Vagina (tissue), 2 donors: ENCODE results near the gene GFRA1. TPM values are rescaled to one million over a fixed set of nuclear protein-coding genes. Genes with fewer than 3 reads are reported as not detected.

Source experiments
- DNase-seq, 2 donors: peaks; one replicate each; pipeline ENCODE4 v3.0.0-alpha.2; 2017; ENCODE audit errors: extremely low spot score in 2 of 2
- H3K27ac ChIP-seq: fragments of 200-600 bp; sonication (generic); one replicate; pipeline ENCODE4 v1.5.1; 2019
- H3K27me3 ChIP-seq: fragments of 200-600 bp; sonication (generic); one replicate; pipeline ENCODE4 v1.5.1; 2019
- H3K36me3 ChIP-seq, 2 donors: fragments of 200-600 bp; sonication (generic); one replicate each; pipeline ENCODE4 v1.5.1; 2017 to 2019
- H3K4me1 ChIP-seq: fragments of 200-600 bp; sonication (generic); one replicate; pipeline ENCODE4 v1.5.1; 2019
- H3K4me3 ChIP-seq, 2 donors: fragments of 200-600 bp; sonication (generic); 1 replicate in 1 of 2; 2 replicates in 1 of 2; pipeline ENCODE4 v1.5.1; 2016 to 2019
- H3K9me3 ChIP-seq: fragments of 200-600 bp; sonication (generic); one replicate; pipeline ENCODE4 v1.5.1; 2019
- CTCF ChIP-seq, 3 experiments: fragments of 450-650 bp in 2 of 3; fragments of 200-600 bp in 1 of 3; sonication (generic) in 1 of 3; IDR thresholded peaks; one replicate each; pipeline ENCODE4 v1.5.1; 2017 to 2019; ENCODE audit warnings: antibody characterized with exemption in 3 of 3, mild to moderate bottlenecking in 2 of 3, moderate library complexity in 2 of 3
- POLR2A ChIP-seq, 2 donors: fragments of 450-650 bp; IDR thresholded peaks; one replicate each; pipeline ENCODE4 v1.6.1; 2017; ENCODE audit warnings: antibody characterized with exemption in 2 of 2, mild to moderate bottlenecking in 2 of 2, moderate library complexity in 2 of 2
- POLR2AphosphoS5 ChIP-seq, 2 donors: sonication (generic); formaldehyde crosslinking; IDR thresholded peaks; one replicate each; pipeline ENCODE4 v1.9.0; 2017; ENCODE audit warnings: antibody characterized with exemption in 2 of 2, mild to moderate bottlenecking in 2 of 2, low read depth in 1 of 2; ENCODE audit not compliant: insufficient read depth in 1 of 2
- intact Hi-C: fragments of 100-400 bp; cut with DNase I; formaldehyde crosslinking; loops from one replicate; pipeline ENCODE4 v1.15.1; 2023
- total RNA-seq: library from RNA; depleted of rRNA; stranded (reverse); fragments of >200 nt; gene quantifications from one replicate; pipeline ENCODE4 v1.2.3, GENCODE V29; 2016

GFRA1 gene
- total RNA-seq, 1 donor from 2014 or later: 57.7 TPM

GRCh38 chr10:116143673-116144222 lies 129.3 kb downstream of the GFRA1 start:
- H3K36me3 ChIP-seq: no peaks in the 10 kb centered on the region
- H3K27ac ChIP-seq: no peak overlapping the region
- peaks cover 6% of the 10 kb centered on the region for H3K4me1 ChIP-seq
- no peak overlapping the region for H3K4me3 ChIP-seq
- no peaks in the 10 kb centered on the region for H3K27me3 ChIP-seq
- H3K9me3 ChIP-seq: no peaks in the 10 kb centered on the region
- no peak for DNase-seq
- intact Hi-C loops: no loop called here
- TF ChIP-seq CTCF (IDR thresholded peaks at IDR 0.05): no peak
- TF ChIP-seq POLR2AphosphoS5 (IDR thresholded peaks at IDR 0.05; ENCODE audit: insufficient read depth in 1 of 2, low read depth in 1 of 2): no peak
- no peak for TF ChIP-seq POLR2A (IDR thresholded peaks at IDR 0.05)

- Histone ChIP-seq H3K27ac (no peak overlapping the region), H3K36me3 (no peaks in the 10 kb centered on the region), H3K4me3 (no peak overlapping the region), H3K9me3 (no peaks in the 10 kb centered on the region), H3K27me3 (no peaks in the 10 kb centered on the region), H3K4me1 (peaks cover 6% of the 10 kb centered on the region)
- DNase-seq: no peak
- intact Hi-C loops: no loop called here
- TF ChIP-seq POLR2A (IDR thresholded peaks at IDR 0.05) (no peak), CTCF (IDR thresholded peaks at IDR 0.05) (no peak), POLR2AphosphoS5 (IDR thresholded peaks at IDR 0.05; ENCODE audit: insufficient read depth in 1 of 2, low read depth in 1 of 2) (no peak)
Measured at GRCh38 chr10:116141855-116142254, 131.2 kb downstream of the GFRA1 start.

- Histone ChIP-seq H3K4me1 (peaks cover 2% of the 10 kb centered on the region), H3K4me3 (no peak overlapping the region), H3K9me3 (no peaks in the 10 kb centered on the region), H3K36me3 (no peaks in the 10 kb centered on the region), H3K27me3 (no peaks in the 10 kb centered on the region), H3K27ac (no peak overlapping the region)
- intact Hi-C loops: no loop called here
- DNase-seq: no peak
- TF ChIP-seq POLR2A (IDR thresholded peaks at IDR 0.05) (no peak), CTCF (IDR thresholded peaks at IDR 0.05) (no peak)
Measured at GRCh38 chr10:116141246-116141645, 131.8 kb downstream of the GFRA1 start.

- Histone ChIP-seq H3K9me3 (no peaks in the 10 kb centered on the region), H3K27ac (no peak overlapping the region), H3K36me3 (no peaks in the 10 kb centered on the region), H3K27me3 (no peaks in the 10 kb centered on the region), H3K4me1 (no peaks in the 10 kb centered on the region), H3K4me3 (no peak overlapping the region)
- DNase-seq: no peak
- intact Hi-C loops: no loop called here
- TF ChIP-seq POLR2AphosphoS5 (IDR thresholded peaks at IDR 0.05; ENCODE audit: insufficient read depth in 1 of 2, low read depth in 1 of 2) (no peak), CTCF (IDR thresholded peaks at IDR 0.05) (no peak), POLR2A (IDR thresholded peaks at IDR 0.05) (no peak)
Measured at GRCh38 chr10:116139886-116140285, 133.1 kb downstream of the GFRA1 start.

GRCh38 chr10:116138897-116139296 lies 134.1 kb downstream of the GFRA1 start:
- Histone ChIP-seq H3K9me3 (no peaks in the 10 kb centered on the region), H3K4me1 (peaks cover 8% of the 10 kb centered on the region), H3K36me3 (no peaks in the 10 kb centered on the region), H3K4me3 (no peak overlapping the region), H3K27me3 (no peaks in the 10 kb centered on the region), H3K27ac (no peak overlapping the region)
- intact Hi-C loops: no loop called here
- TF ChIP-seq CTCF (IDR thresholded peaks at IDR 0.05) (no peak), POLR2AphosphoS5 (IDR thresholded peaks at IDR 0.05; ENCODE audit: insufficient read depth in 1 of 2, low read depth in 1 of 2) (no peak), POLR2A (IDR thresholded peaks at IDR 0.05) (no peak)
- DNase-seq: no peak
